Fibroblast of upper back skin (primary cell): Measurements from ENCODE around the gene CREB3L1.
A peak's percentile ranks its signal among the peaks of the same experiment; 100 is the strongest.
"Not testable (repeated sequence)": the region's sequence is repeated elsewhere in the genome, so short reads cannot be mapped to it uniquely, and the experiment has no call there.

Experiments
- DNase-seq: peaks from one replicate; pipeline ENCODE4 v3.0.0-alpha.2; 2013

Gene CREB3L1

DNA sequence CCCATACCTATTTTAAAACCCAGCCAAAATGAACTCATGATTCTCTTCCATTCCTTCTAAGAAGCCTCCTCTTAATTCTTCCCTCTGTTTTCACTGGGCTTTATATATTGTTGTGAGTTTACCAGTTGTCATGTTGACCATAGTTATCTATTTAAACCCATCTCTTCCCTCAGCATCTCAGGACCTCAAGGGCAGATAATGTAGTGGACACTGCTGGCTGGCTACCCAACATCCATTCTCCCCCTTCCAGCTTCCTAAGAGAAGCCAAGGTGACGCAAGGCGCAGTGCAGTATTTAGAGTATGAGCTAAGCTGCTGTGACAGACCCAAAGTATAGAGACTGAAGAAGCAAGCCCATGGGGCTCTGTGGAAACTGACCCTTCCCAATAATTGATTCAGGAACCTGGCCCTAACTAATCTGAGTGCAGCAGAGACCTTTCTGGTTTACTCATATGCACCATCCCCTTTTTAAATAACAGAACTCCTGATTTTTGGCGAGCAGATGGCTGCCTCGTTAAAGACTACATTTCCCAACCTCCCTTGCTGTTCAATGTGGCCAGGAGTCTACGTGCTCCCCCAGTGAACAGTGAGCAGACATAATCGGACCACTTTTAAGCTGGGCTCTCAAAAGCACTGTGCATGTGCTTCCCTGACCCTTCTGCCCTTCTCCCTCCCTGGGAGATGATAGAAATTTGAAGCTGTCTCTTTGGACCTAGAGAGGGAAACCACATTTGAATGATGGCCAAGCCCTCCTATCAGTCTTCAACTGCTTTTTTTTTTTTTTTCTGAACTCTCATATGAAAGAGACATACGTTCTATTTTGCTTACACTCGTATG, 28.1 kb upstream of the CREB3L1 start:
- peak; percentile 94 for DNase-seq

DNA sequence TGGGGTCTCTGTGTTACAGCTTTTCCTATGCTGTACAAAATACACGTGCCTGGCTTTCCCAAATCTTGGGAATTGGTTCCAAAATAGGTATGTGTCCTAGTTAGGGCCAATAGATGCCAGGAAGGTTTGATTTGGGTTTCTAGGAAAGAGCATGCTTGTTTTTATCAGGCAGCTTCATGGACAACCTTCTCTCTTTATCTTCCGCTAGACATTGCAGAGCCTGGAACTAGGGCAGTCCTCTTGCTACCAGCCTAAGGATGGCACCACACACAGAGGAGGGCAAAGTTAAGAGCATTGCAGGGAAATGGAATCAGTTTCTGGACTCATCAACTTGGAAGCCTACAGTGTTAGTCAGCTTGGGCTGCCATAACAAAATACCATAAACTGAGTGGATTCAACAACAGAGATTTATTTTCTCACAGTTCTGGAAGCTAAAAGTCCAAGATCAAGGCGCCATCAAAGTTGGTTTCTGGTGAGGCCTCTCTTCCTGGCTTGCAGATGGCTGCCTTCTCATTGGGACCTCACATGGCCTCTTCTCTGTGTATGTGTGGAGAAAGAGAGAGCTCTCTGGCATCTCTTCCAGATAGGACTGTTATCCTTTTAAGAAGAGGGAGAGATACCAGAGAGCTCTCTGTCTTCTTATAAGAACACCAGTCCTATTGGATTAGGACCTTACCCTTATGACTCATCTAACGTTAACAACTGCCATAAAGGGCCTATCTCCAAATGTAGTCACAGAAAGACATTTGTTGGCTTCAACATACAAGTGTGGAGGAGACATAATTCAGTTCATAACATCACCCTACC, 27.3 kb upstream of the CREB3L1 start:
- peak; percentile 46 for DNase-seq

DNA sequence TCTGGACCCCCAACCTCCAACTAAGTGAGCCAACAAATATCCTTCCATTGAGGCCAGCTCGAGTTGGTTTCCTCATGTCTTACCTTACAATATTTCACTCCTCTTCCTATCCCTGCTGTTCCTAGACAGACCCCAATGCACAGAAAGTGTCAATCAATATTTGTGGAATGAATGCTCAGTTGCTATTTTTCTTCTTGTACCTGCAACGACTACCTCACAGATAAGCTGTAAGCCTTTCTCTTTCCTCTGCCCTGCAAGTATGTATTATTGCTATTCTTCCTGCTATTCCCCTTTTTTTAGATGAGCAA, 26.8 kb upstream of the CREB3L1 start:
- no peak for DNase-seq

GRCh38 chr11:46251954-46252353, 25.5 kb upstream of the CREB3L1 start:
- no peak for DNase-seq

DNA sequence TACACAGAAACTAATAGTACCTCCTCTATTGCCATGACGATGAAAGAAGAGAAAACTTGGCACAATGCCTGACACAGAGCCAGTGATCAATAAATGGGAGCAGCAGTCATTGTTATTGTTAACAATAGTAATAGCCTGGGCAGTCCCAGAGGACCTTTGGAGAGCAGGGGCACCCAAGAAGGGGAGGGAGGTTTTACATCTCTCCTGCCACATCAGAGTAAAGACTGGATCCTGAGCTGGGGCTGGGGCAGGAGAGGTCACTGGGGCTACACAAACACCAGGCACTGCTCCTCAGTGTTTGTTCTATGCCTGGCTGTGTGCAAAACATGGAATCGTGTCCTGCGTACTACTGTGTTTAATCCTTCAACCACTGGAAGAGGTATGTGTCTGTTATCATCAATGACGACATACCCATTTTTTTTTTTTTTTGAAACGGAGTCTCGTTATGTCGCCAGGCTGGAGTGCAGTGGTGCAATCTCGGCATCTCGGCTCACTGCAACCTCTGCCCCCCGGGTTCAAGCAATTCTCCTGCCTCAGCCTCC, 25.0 kb upstream of the CREB3L1 start:
- DNase-seq, result no peak

DNA sequence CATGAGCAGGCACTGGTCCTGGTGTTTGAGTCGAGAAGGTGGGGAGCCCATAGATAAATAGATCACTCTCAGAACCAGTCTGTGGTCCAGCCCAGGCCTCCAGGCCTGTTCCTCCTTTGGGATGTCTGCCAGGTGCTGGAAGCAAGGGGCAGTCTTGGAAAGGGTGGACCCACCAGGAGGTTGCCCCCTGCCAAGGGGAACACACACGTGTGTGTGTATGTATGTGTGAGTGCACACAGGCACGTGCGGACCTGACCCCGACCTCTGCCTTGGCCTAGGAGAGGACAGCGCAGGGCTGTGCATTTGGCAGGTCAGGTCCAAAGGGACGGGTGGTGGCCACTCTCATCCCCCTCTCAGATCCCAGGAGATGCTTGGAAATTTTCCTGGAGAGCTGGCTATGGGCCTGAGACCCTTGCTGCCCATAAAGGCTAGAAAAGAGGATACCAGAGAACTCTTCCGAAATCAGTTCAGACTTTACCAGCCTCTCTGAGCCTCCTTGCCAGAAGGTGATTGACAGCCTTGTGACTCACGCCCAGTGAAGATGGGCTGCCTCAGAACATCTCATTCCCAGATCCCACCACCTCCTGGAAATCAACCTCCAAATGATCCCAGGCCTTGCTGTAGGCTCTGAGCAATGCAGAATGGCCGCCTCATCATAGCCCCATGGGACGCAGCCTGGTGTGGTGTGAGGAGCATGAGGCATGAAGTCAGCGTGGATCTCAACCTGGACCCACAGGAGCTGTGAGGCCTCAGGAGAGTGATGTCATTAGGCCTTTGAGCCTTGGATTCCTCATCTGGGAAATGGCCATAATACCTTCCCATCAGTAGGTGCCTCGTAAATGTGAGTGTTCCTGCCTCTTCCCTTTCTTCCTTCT, 24.0 kb upstream of the CREB3L1 start:
- peak; percentile 82 for DNase-seq

GRCh38 chr11:46254133-46254491, 23.4 kb upstream of the CREB3L1 start:
- no peak for DNase-seq

GRCh38 chr11:46256540-46257001, 20.9 kb upstream of the CREB3L1 start:
- no peak for DNase-seq

DNA sequence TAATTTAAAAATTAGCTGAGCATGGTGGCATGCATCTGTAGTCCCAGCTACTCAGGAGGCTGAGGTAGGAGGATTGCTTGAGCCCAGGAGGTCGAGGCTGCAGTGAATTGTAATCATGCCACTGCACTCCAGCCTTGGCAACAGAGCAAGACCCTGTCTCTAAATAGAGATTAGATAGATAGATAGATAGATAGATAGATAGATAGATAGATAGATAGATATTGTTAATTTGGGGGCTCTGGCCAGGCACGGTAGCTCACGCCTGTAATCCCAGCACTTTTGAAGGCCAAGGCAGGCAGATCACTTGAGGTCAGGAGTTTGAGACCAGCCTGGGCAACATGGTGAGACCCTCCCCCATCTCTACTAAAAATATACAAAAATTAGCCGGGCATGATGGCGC, 18.1 kb upstream of the CREB3L1 start:
- not testable (repeated sequence) for DNase-seq

DNA sequence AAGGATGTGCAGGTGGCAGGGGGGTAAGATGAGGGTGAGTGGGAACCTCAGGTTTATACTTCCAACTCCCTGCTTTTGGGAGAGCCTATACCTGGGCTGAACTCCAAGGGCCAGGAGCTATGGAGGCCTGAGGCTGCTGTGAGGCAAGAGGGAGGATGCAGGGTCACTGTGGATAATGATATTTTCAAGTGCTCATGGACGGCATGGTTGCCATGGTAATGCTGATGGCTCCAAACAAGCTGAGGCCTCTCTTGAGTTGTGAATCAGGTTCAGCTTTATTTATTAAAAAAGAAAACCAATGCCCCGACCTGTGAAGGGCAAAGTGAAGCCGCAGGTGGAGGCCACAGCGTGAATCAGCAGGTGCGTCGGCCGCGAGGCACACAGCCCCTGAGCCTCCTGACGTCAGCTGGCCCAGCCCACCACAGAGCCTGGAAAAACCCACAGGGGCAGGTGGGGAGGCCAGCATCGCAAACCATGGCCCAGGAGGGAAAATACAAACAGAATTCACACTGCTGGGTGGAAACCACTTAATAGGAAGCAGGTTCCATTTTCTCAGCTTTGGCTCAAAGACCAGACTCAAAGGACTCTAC, 17.4 kb upstream of the CREB3L1 start:
- no peak for DNase-seq

GRCh38 chr11:46263120-46263519, 14.3 kb upstream of the CREB3L1 start:
- DNase-seq, result no peak

- DNase-seq, result no peak
Observed at GRCh38 chr11:46264030-46264429, 13.4 kb upstream of the CREB3L1 start.

- no peak for DNase-seq
Observed at GRCh38 chr11:46264976-46265375, 12.5 kb upstream of the CREB3L1 start.

DNA sequence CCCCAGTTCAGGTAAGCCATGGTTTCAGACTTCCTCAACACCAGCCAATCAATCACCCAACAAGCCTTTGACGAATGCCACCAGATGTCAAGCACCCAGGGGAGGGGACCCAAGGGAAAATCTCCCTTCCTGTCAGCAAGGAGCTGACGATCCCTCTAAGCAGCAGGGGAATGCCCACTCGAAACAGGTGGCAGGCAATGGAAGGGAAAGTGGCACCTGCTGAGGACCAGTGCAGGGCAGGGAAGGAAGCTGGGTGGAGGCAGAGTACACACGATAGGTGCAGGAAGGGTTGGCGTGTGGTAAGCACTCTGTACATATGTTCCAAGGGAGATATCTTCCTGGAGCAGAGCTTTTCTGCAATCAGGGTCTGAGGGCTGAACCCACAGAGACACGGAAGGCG, 11.7 kb upstream of the CREB3L1 start:
- no peak for DNase-seq

DNA sequence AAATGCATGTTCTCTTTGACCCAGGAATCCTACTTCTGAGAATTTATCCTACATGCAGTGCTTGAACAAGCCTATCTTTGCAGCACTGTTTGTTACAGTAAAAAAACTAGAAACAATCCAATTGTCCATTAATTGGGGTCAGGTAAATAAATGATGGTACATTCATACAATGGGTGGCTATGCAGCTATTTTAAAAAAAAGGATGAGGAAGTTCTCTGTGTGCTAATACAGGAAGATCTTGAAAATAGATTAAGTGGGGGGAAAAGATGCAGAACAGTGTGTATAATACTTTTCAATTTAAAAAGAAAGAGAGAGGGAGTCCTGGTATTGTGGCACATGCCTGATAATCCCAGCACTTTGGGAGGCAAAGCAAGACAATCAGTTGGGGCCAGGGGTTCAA, 9.5 kb upstream of the CREB3L1 start:
- no peak for DNase-seq

DNA sequence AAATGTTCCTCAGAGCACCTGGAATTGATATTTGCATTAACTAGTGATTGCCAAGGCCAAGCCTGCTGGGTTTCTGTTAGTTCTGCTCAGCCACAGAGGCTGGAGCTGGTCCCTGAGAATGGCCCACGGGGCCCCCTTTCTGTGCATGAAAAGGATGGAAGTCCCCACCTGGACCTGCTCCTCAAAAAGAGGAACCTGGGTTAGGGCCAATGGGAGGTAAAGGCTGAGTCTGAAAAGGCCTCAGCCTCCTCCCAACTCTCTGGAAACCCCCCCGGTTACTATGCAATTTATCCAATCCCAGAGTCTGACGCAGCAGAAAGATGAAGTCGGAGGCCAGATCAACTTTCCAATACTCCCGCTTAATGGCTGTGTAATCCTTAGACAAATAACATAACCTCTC, 6.8 kb upstream of the CREB3L1 start:
- DNase-seq, result no peak

GRCh38 chr11:46271407-46271806, 6.1 kb upstream of the CREB3L1 start:
- no peak for DNase-seq

DNA sequence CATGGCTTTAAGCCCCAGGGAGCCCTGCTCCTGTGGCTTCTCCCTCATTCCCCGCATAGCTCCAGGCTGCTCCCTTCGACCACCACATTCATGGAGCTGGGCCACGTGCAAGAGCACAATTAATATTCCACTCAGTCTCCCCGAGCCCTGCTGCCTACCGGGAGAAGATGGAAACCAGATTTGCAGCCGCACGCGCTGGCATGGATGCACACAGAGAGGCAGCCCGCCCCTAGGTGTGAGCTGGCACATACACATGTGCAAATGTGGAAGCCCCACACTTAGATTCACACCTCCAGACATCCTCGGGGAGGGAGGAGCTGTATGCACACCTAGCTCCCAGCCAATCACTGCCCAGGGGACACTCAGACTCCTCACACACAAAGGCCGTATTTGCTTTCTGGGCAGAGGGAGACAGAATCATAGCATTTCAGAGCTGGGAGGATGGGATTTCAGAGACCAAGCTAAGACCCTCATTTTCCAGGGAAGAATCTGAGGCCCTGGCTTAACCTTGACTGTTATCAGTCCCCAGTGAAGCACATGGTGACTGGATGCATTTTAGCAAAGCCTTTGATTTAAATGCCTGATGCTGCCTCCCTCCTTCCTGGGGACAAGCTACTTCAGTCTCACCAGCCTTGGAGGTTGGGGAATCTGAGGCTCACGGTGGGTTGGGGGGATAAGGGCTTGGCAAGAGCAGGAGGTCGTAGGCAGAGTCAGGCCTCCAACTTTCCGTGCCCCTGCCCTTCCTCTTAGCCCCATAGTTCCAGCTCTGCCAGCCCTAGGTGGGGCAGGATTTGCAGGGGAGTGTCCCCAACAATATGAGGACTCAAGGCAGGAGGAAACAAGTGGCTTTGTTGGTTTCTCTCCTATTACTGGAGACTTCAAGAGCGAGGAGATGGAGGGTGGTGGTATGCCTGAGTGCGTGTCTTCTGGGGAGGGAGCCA, 5.3 kb upstream of the CREB3L1 start:
- peak; percentile 84 for DNase-seq

DNA sequence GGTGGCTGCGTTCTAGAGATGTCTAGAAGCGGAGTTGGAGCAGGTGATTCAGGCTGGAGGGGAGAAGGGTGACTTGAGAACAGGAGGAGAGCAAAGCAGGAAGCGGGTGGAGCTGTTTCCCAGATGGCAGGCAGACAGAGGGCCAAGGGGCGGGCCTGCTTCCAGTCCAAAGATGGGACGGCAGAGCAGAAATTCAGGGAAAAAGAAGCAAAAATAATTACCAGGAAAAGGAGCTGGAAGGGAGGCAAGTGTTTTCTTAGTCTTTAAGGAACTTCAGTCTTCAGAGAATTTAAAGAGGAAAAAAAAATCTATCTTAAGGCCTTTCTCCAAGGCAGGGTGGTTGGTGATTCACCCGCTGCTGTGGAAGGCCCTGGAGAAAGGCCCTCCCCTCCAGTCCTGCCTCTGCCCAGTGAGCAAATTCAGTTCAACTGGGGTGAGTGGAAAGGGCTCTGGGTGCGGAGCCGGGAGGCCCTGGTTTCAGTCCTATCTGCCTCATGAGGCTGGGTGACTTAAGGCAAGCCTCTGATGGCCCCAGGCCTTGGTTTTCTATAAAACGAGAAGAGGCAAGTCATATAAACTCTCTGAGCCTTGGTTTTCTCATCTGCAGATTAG, 4.5 kb upstream of the CREB3L1 start:
- peak; percentile 73 for DNase-seq

DNA sequence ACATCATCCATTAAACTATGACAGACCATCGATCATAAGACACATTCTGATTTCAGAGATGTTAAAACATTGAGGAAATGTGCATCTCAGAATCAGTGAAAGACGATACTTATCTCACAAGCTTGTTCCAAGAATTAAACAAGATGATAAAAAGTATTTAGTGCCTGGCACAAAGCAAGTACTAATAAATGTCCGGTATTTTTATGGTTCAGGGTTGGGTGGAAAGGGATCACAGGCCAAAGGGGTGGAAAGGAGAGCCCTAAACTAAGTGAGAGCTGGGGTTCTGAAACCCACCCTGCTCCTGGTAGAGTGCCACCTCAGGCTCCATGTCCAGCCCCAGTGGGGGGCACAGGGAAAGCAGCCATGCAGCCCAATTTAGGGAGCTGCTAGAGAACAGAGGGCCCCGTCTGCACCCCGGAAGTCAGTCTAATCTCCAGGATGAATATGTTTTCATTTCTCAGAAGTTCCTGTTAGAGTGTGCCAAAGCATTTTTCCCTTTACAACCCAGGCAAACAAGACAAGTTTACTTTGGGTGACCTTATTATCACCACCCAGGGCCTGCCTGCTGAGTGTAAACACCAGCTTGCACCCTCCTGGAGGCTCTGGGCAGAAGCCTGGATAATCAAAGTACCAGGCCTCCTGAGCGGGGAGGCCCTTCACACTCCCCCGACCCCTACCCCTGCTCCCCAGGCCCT, 3.8 kb upstream of the CREB3L1 start:
- no peak for DNase-seq
